Testis (tissue), 2 donors: ENCODE results near the gene SPDEF.

ENCODE experiments used
- CTCF ChIP-seq, 3 experiments: fragments of 450-650 bp in 2 of 3; fragments of 200-600 bp in 1 of 3; sonication (generic) in 1 of 3; IDR thresholded peaks; one replicate each; pipeline ENCODE4 v1.5.1; 2016 to 2019; ENCODE audit warnings: antibody characterized with exemption in 3 of 3, mild to moderate bottlenecking in 2 of 3, moderate library complexity in 1 of 3
- POLR2A ChIP-seq: fragments of 450-650 bp; IDR thresholded peaks from one replicate; pipeline ENCODE4 v1.6.1; 2017; ENCODE audit warnings: antibody characterized with exemption, mild to moderate bottlenecking, moderate library complexity

DNA sequence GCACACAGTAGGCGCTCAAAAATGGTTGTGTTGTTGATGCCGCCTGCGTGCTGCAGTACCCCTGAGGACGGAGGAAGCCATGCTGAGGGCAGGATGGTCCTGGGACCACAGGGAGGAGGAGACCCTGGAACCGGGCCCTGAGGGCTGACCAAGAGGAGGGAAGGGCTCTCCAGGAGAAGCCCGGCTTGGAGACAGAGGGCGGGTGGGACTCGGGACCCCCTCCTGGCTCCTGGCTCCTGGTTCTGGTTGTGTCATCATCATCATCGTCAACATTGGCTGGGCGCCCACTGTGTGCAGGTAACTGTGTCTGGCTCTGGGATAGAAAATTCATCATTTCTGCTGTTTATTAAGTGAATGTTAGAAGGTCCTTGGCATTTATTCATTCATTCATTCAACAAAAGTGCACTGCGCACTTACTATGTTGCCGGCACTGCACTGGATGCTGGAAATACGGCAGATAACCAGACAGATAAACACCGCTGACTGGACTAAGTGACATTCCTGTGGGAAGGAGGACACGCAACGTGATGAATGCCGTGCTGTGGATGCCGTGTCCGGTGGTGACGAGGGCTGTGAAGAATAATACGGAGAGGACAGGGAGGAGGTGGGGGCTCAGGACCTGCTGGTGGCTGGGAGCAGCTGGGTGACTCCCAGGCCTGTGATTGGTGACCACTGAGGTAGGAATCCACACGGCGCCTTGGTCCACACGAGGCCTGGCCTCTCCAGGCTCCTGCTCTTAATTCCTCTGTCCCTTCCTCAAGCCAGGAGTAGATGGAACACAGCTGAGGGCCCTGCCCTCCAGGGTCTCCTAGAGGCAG, 35.3 kb downstream of the SPDEF start:
- TF ChIP-seq POLR2A: no peak
- no peak for TF ChIP-seq CTCF (IDR thresholded peaks at IDR 0.05)
